Hepatocyte (in vitro differentiated cells): Measurements from ENCODE around the gene PRKACG. TPM values are rescaled to one million over a fixed set of nuclear protein-coding genes. Genes with fewer than 3 reads are reported as not detected.

Experiments used
- DNase-seq: peaks from one replicate; pipeline ENCODE4 v3.0.0-alpha.2; 2016; ENCODE audit warnings: low spot score
- H2AFZ ChIP-seq: fragments of 200-600 bp; sonication (generic); 2 replicates; pipeline ENCODE4 v1.6.0; 2016; ENCODE audit warnings: antibody characterized with exemption, mild to moderate bottlenecking
- H3K27ac ChIP-seq: fragments of 200-600 bp; sonication (generic); 2 replicates; pipeline ENCODE4 v1.5.1; 2016; ENCODE audit warnings: mild to moderate bottlenecking
- H3K27me3 ChIP-seq: fragments of 200-600 bp; sonication (generic); 2 replicates; pipeline ENCODE4 v1.6.1; 2016
- H3K36me3 ChIP-seq: fragments of 200-600 bp; sonication (generic); replicated peaks from 2 replicates; pipeline ENCODE4 v1.5.1; 2016; ENCODE audit warnings: low read depth; ENCODE audit not compliant: insufficient read depth
- H3K4me1 ChIP-seq: fragments of 200-600 bp; sonication (generic); 2 replicates; pipeline ENCODE4 v1.5.1; 2016; ENCODE audit warnings: mild to moderate bottlenecking, moderate library complexity; ENCODE audit not compliant: insufficient read depth
- H3K4me2 ChIP-seq: fragments of 200-600 bp; sonication (generic); 2 replicates; pipeline ENCODE4 v1.6.0; 2016
- H3K4me3 ChIP-seq: fragments of 200-600 bp; sonication (generic); 2 replicates; pipeline ENCODE4 v1.5.1; 2016; ENCODE audit warnings: mild to moderate bottlenecking
- H3K79me2 ChIP-seq: fragments of 200-600 bp; sonication (generic); 2 replicates; pipeline ENCODE4 v1.6.0; 2017; ENCODE audit warnings: mild to moderate bottlenecking
- H3K9me2 ChIP-seq: fragments of 200-600 bp; sonication (generic); replicated peaks from 2 replicates; pipeline ENCODE4 v1.6.0; 2017; ENCODE audit warnings: mild to moderate bottlenecking; ENCODE audit not compliant: insufficient read depth
- H3K9me3 ChIP-seq: fragments of 200-600 bp; sonication (generic); 2 replicates; pipeline ENCODE4 v1.5.1; 2016; ENCODE audit warnings: low read depth, mild to moderate bottlenecking
- H4K20me1 ChIP-seq: fragments of 200-600 bp; sonication (generic); 2 replicates; pipeline ENCODE4 v1.6.0; 2016; ENCODE audit warnings: mild to moderate bottlenecking; ENCODE audit not compliant: insufficient read depth, poor library complexity, severe bottlenecking
- CTCF ChIP-seq: fragments of 200-600 bp; sonication (generic); IDR thresholded peaks from 2 replicates; pipeline ENCODE4 v1.5.1; 2016; ENCODE audit warnings: antibody characterized with exemption, mild to moderate bottlenecking; ENCODE audit not compliant: poor library complexity
- EZH2 ChIP-seq: fragments of 200-600 bp; sonication (generic); IDR thresholded peaks from 2 replicates; pipeline ENCODE4 v1.6.1; 2016; ENCODE audit warnings: antibody characterized with exemption, mild to moderate bottlenecking, borderline replicate concordance
- EZH2phosphoT487 ChIP-seq: fragments of 200-600 bp; sonication (generic); IDR thresholded peaks from one replicate; pipeline ENCODE4 v1.6.1; 2018; ENCODE audit warnings: antibody characterized with exemption, mild to moderate bottlenecking, low read depth, moderate library complexity; ENCODE audit not compliant: unreplicated experiment, severe bottlenecking
- WGBS: methylation state at CpG from one replicate; pipeline ENCODE4 v1.1.6; 2016; ENCODE audit warnings: low lambda C conversion rate; ENCODE audit errors: missing lambda C conversion rate; 5-methylcytosine and 5-hydroxymethylcytosine counted together
- polyA plus RNA-seq: library from polyadenylated mRNA; unstranded; fragments of >200 nt; fragmentation: Nextera tagmentation; extraction: Ambion mirVana; gene quantifications from 2 replicates; pipeline ENCODE4 v1.2.1, GENCODE V29; 2016
- total RNA-seq: library from RNA; depleted of rRNA; stranded (reverse); fragments of >200 nt; gene quantifications from 2 replicates; pipeline ENCODE4 v1.2.3, GENCODE V29; 2014

Gene PRKACG
- total and polyA plus RNA-seq, 2 experiments from 2014 or later, result not detected

GRCh38 chr9:69030851-69031645, 17.1 kb upstream of the PRKACG start:
- Histone ChIP-seq H3K4me3 (no peak overlapping the region), H3K4me1 (no peaks in the 10 kb centered on the region), H3K9me3 (no peaks in the 10 kb centered on the region), H3K36me3 (no peaks in the 10 kb centered on the region), H3K9me2 (no peaks in the 10 kb centered on the region), H2AFZ (no peak overlapping the region), H3K4me2 (no peak overlapping the region), H3K27ac (no peak overlapping the region), H3K79me2 (peaks cover under 1% of the 10 kb centered on the region), H4K20me1 (no peaks in the 10 kb centered on the region), H3K27me3 (no peaks in the 10 kb centered on the region)
- 86% methylated on average over 1 of the region's 1 CpG for WGBS
- no peak for DNase-seq
- TF ChIP-seq CTCF (no peak), EZH2 (no peak), EZH2phosphoT487 (no peak)

GRCh38 chr9:69029535-69029934, 15.6 kb upstream of the PRKACG start:
- Histone ChIP-seq H2AFZ (no peak overlapping the region), H3K27ac (no peak overlapping the region), H4K20me1 (no peaks in the 10 kb centered on the region), H3K79me2 (no peaks in the 10 kb centered on the region), H3K4me1 (no peaks in the 10 kb centered on the region), H3K9me2 (no peaks in the 10 kb centered on the region), H3K36me3 (no peaks in the 10 kb centered on the region), H3K9me3 (no peaks in the 10 kb centered on the region), H3K4me3 (no peak overlapping the region), H3K4me2 (no peak overlapping the region), H3K27me3 (no peaks in the 10 kb centered on the region)
- no peak for DNase-seq
- no peak for TF ChIP-seq EZH2phosphoT487
- no peak for TF ChIP-seq EZH2
- no peak for TF ChIP-seq CTCF

- no peaks in the 10 kb centered on the region for H3K79me2 ChIP-seq
- 98% methylated on average over 2 of the region's 2 CpGs for WGBS
- H3K9me2 ChIP-seq, result no peaks in the 10 kb centered on the region
- DNase-seq, result no peak
- no peak overlapping the region for H3K27ac ChIP-seq
- H3K9me3 ChIP-seq, result no peaks in the 10 kb centered on the region
- no peak overlapping the region for H3K4me2 ChIP-seq
- H3K4me3 ChIP-seq, result no peak overlapping the region
- no peaks in the 10 kb centered on the region for H3K27me3 ChIP-seq
- H4K20me1 ChIP-seq, result no peaks in the 10 kb centered on the region
- no peak for TF ChIP-seq EZH2phosphoT487
- H2AFZ ChIP-seq, result no peak overlapping the region
- H3K4me1 ChIP-seq, result no peaks in the 10 kb centered on the region
- H3K36me3 ChIP-seq, result no peaks in the 10 kb centered on the region
Observed at GRCh38 chr9:69028754-69029153, 14.8 kb upstream of the PRKACG start.

- 47% methylated on average over 5 of the region's 5 CpGs for WGBS
- TF ChIP-seq CTCF (peak; percentile 80), EZH2 (no peak), EZH2phosphoT487 (no peak)
- no peaks in the 10 kb centered on the region for H3K36me3 ChIP-seq
- no peak overlapping the region for H3K27ac ChIP-seq
- H3K27me3 ChIP-seq, result no peaks in the 10 kb centered on the region
- H3K4me3 ChIP-seq, result no peak overlapping the region
- DNase-seq, result peak; percentile 76
- no peaks in the 10 kb centered on the region for H4K20me1 ChIP-seq
- no peaks in the 10 kb centered on the region for H3K9me2 ChIP-seq
- no peaks in the 10 kb centered on the region for H3K9me3 ChIP-seq
- no peaks in the 10 kb centered on the region for H3K4me1 ChIP-seq
- no peak overlapping the region for H2AFZ ChIP-seq
- H3K79me2 ChIP-seq, result no peaks in the 10 kb centered on the region
- H3K4me2 ChIP-seq, result no peak overlapping the region
Observed at GRCh38 chr9:69027355-69028097, 13.6 kb upstream of the PRKACG start.
